Gastroesophageal sphincter (tissue), 4 donors: Measurements from ENCODE around the gene MRPL11. TPM values are rescaled to one million over a fixed set of nuclear protein-coding genes. Genes with fewer than 3 reads are reported as not detected.
A peak's percentile ranks its signal among the peaks of the same experiment; 100 is the strongest.

Experiments
- ATAC-seq: fragments of 150-250 bp; one replicate; pipeline ENCODE4 v1.9.1; 2016; ENCODE audit warnings: mild to moderate bottlenecking, moderate library complexity
- H3K27ac ChIP-seq, 4 donors: fragments of 200-600 bp; sonication (generic) in 3 of 4; 1 replicate in 3 of 4; 2 replicates in 1 of 4; pipeline ENCODE4 v1.5.1; 2016 to 2019
- H3K27me3 ChIP-seq: fragments of 200-600 bp; sonication (generic); one replicate; pipeline ENCODE4 v1.5.1; 2019
- H3K36me3 ChIP-seq, 2 donors: fragments of 200-600 bp; sonication (generic); one replicate each; pipeline ENCODE4 v1.5.1; 2019; ENCODE audit warnings: control low read depth in 1 of 2
- H3K4me1 ChIP-seq, 3 donors: fragments of 200-600 bp; sonication (generic); 1 replicate in 2 of 3; 2 replicates in 1 of 3; pipeline ENCODE4 v1.5.1; 2016 to 2019; ENCODE audit warnings: control low read depth in 2 of 3
- H3K4me3 ChIP-seq, 2 donors: fragments of 200-600 bp; sonication (generic); one replicate each; pipeline ENCODE4 v1.5.1; 2019; ENCODE audit warnings: mild to moderate bottlenecking in 1 of 2, moderate library complexity in 1 of 2
- H3K9me3 ChIP-seq, 3 donors: fragments of 200-600 bp; sonication (generic); one replicate each; pipeline ENCODE4 v1.5.1; 2017 to 2019; ENCODE audit warnings: control low read depth in 2 of 3
- EP300 ChIP-seq: sonication (generic); formaldehyde crosslinking; IDR thresholded peaks from one replicate; pipeline ENCODE4 v1.6.1; 2017; ENCODE audit warnings: antibody characterized with exemption, mild to moderate bottlenecking
- POLR2A ChIP-seq, 2 donors: fragments of 450-650 bp; IDR thresholded peaks; one replicate each; pipeline ENCODE4 v1.6.1; 2017; ENCODE audit warnings: antibody characterized with exemption in 2 of 2, mild to moderate bottlenecking in 2 of 2, moderate library complexity in 1 of 2
- POLR2AphosphoS5 ChIP-seq: sonication (generic); formaldehyde crosslinking; IDR thresholded peaks from one replicate; pipeline ENCODE4 v1.6.1; 2017; ENCODE audit warnings: antibody characterized with exemption
- WGBS, 2 donors: methylation state at CpG; one replicate each; pipeline ENCODE4 v1.1.5; 2018; ENCODE audit warnings: low coverage in 1 of 2; 5-methylcytosine and 5-hydroxymethylcytosine counted together
- total RNA-seq, 4 donors: library from RNA; depleted of rRNA; stranded (reverse); fragments of >200 nt; gene quantifications; one replicate each; pipeline ENCODE4 v1.1.0, GENCODE V29; 2016
- TF ChIP-seq, protein P1 (sequence below), 4 experiments: fragments of 200-600 bp in 2 of 4; fragments of 450-650 bp in 2 of 4; sonication (generic) in 1 of 4; IDR thresholded peaks; one replicate each; pipeline ENCODE4 v1.5.1; 2017 to 2019; ENCODE audit warnings: antibody characterized with exemption in 4 of 4, mild to moderate bottlenecking in 2 of 4, moderate library complexity in 2 of 4

Gene MRPL11
- total RNA-seq, 4 donors from 2014 or later = 36.3 to 48.1 (median 45.6) TPM

DNA sequence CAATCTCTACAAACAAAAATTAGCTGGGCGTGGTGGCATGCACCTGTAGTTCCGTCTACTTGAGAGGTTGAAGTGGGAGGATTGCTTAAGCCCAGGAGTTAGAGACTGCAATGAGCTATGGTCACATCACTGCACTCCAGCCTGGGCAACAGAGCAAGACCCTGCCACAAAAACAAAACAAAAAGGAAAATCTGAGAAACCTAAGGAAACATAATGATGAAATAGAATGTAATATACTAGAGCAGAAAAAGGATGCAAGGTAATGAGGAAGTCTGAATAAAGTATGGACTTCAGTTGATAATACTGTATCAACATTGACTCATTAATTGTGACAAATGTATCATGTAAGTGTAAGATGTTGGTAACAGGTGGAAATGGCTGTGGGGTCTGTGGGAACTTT is 9.7 kb downstream of the MRPL11 start:
- Histone ChIP-seq H3K4me1 (peaks cover 0 to 3% (median 0%) of the 10 kb centered on the region in 3 donors), H3K27me3 (no peaks in the 10 kb centered on the region), H3K27ac (no peak overlapping the region), H3K36me3 (peaks cover 0 to 61% of the 10 kb centered on the region in 2 donors), H3K9me3 (no peaks in the 10 kb centered on the region), H3K4me3 (no peak overlapping the region)
- ATAC-seq = no peak
- 81 to 91% methylated on average over 2 of the region's 2 CpGs for WGBS, 2 donors
- TF ChIP-seq POLR2A (IDR thresholded peaks at IDR 0.05) = no peak
- TF ChIP-seq EP300 = no peak
- TF ChIP-seq, protein P1, sequence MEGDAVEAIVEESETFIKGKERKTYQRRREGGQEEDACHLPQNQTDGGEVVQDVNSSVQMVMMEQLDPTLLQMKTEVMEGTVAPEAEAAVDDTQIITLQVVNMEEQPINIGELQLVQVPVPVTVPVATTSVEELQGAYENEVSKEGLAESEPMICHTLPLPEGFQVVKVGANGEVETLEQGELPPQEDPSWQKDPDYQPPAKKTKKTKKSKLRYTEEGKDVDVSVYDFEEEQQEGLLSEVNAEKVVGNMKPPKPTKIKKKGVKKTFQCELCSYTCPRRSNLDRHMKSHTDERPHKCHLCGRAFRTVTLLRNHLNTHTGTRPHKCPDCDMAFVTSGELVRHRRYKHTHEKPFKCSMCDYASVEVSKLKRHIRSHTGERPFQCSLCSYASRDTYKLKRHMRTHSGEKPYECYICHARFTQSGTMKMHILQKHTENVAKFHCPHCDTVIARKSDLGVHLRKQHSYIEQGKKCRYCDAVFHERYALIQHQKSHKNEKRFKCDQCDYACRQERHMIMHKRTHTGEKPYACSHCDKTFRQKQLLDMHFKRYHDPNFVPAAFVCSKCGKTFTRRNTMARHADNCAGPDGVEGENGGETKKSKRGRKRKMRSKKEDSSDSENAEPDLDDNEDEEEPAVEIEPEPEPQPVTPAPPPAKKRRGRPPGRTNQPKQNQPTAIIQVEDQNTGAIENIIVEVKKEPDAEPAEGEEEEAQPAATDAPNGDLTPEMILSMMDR (IDR thresholded peaks at IDR 0.05) = no peak
- no peak for TF ChIP-seq POLR2AphosphoS5

DNA sequence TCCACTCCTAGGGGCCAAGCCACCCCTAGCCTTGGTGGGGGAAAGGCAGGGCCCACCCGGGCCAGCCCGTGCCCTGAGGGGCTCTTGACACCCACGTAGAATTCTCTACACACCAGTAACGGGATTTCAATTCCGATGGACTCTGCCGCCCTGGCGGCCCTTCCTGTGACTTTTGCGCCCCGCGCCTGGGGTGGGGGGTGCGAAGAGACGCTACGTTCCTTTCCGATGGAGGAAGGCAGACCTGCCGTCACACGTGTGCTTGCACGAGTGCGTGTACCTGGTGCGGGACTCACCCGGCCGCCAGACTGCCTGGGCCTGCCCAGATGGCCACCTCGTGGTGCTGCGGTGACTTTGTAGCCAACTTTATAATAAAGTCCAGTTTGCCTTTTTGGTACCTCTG is 12.3 kb downstream of the MRPL11 start:
- 63% methylated on average over 3 of the region's 23 CpGs; no CpG with 5 or more reads in 1 of the 2 donors for WGBS, 2 donors
- Histone ChIP-seq H3K36me3 (peaks cover 0 to 56% of the 10 kb centered on the region in 2 donors), H3K4me3 (no peak overlapping the region), H3K9me3 (no peaks in the 10 kb centered on the region), H3K4me1 (peaks cover 0 to 5% (median 0%) of the 10 kb centered on the region in 3 donors), H3K27ac (no peak overlapping the region), H3K27me3 (no peaks in the 10 kb centered on the region)
- ATAC-seq = no peak
- TF ChIP-seq POLR2A (IDR thresholded peaks at IDR 0.05) = no peak
- TF ChIP-seq, protein P1 (IDR thresholded peaks at IDR 0.05) = no peak
- no peak for TF ChIP-seq EP300
- no peak for TF ChIP-seq POLR2AphosphoS5

DNA sequence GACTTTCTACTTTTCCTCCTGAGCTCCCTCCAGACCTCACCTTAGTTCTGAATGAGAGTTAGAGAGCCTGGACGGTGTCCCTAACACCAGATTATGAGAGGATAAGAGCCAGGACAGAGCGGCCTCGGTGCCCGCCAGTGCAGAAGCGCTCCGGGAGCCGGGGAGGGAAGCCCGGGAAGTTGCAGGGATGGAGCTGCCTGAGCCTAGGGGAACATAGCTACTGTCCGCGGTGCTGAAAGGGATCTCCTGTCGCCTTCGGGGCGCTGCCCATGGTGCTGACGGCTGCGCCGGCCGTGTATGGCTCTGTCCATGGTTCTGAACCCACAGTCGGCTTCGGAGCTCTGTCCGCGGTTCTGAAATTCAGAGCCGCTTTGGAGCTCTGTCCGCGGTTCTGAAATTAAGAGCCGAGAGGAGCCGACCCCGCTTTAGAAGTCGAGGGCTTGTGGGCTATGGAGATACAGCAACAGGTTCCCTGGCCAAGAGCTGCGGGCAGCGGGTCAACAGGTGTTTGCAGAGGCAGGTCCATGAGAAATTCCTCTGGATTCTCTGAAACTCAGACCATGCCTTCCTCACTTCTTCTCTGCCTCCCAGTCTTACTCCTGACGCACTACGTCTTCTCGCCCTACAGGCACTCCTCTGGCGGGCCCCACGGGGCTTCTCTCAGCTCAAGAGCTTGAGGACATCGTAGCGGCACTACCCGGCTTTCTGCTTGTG is 17.0 kb downstream of the MRPL11 start:
- Histone ChIP-seq H3K9me3 (no peaks in the 10 kb centered on the region), H3K36me3 (peaks cover 0 to 46% of the 10 kb centered on the region in 2 donors), H3K4me3 (no peak overlapping the region), H3K4me1 (peaks cover 0 to 44% (median 21%) of the 10 kb centered on the region in 3 donors), H3K27me3 (no peaks in the 10 kb centered on the region), H3K27ac (peak overlapping the region in 3 of 4 donors; percentile 53 to 58 (median 57))
- peak; percentile 91 for ATAC-seq
- WGBS, 2 donors = 43 to 74% methylated on average over 5 to 8 of the region's 38 CpGs
- TF ChIP-seq POLR2AphosphoS5 (peak; percentile 85), EP300 (no peak), POLR2A (IDR thresholded peaks at IDR 0.05) (no peak)
- TF ChIP-seq, protein P1 (IDR thresholded peaks at IDR 0.05) = peak in 1 of 4 experiments; percentile 15

DNA sequence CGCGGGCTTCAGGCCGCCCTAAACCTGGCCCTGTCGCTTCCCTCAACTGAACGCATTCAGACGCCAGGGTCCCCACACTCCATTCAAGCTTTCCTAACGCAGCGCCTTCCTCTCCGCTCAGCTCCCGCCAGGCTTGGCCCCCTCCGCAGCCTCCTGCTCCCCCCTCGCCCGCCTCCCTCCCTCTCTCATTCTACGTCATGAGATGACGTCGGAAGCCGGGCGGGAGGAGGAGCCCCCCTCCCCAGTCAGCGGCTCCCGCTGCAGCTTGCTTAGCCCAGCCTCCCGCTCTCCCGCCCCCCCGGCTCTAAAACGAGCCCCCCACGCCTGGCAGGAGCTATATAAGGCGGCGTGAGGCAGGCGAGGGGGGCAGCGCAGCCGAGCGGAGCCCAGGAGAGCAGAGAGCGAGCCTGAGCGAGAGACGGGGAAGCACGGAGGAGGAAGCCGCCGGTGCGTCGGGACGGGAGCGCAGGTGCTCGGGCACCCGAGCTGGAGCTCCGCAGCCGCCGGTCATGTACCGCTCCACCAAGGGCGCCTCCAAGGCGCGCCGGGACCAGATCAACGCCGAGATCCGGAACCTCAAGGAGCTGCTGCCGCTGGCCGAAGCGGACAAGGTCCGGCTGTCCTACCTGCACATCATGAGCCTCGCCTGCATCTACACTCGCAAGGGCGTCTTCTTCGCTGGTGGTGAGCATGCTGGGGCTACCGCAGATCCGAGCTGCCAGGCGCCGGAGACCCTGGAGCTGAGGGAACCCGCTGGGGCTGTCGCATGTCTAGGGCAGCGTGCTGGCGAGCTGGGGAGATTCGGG is 17.8 kb downstream of the MRPL11 start, which contains the start of gene NPAS4:
TSS of gene NPAS4 (plus strand) at position 365 of the 806 bp plus-strand sequence. CDS start at position 510, 145 bp downstream.
- H3K36me3 ChIP-seq = peaks cover 0 to 38% of the 10 kb centered on the region in 2 donors
- no peaks in the 10 kb centered on the region for H3K27me3 ChIP-seq
- H3K27ac ChIP-seq = peak within 1 kb of the TSS in 3 of 4 donors; percentile 53 to 58 (median 57)
- peaks cover 0 to 44% (median 21%) of the 10 kb centered on the region in 3 donors for H3K4me1 ChIP-seq
- no peaks in the 10 kb centered on the region for H3K9me3 ChIP-seq
- peak; percentile 1 for ATAC-seq
- TF ChIP-seq EP300 (no peak), POLR2A (IDR thresholded peaks at IDR 0.05) (no peak), POLR2AphosphoS5 (no peak)
- TF ChIP-seq, protein P1 (IDR thresholded peaks at IDR 0.05) = no peak
- peak within 1 kb of the TSS in 1 of 2 donors; percentile 4 for H3K4me3 ChIP-seq
- 24 to 35% methylated on average over 4 to 6 of the region's 71 CpGs for WGBS, 2 donors
